GM21737 (cell line): ENCODE results near the gene GRK1.

ENCODE experiments used
- ATAC-seq: cut with Tn5 transposase; IDR thresholded peaks from one replicate; pipeline ENCODE4 v1.9.1; 2021; ENCODE audit warnings: mild to moderate bottlenecking, moderate library complexity; ENCODE audit not compliant: unreplicated experiment

GRK1 gene

GRCh38 chr13:113728571-113729054 lies 61.6 kb downstream of the GRK1 start:
- no peak for ATAC-seq

- ATAC-seq, result no peak
Observed at GRCh38 chr13:113729187-113730019, 62.4 kb downstream of the GRK1 start.

- ATAC-seq, result no peak
Observed at GRCh38 chr13:113730258-113730691, 63.3 kb downstream of the GRK1 start.

- no peak for ATAC-seq
Observed at GRCh38 chr13:113730831-113731191, 63.8 kb downstream of the GRK1 start.

- ATAC-seq, result no peak
Observed at GRCh38 chr13:113731192-113732175, 64.5 kb downstream of the GRK1 start.

GRCh38 chr13:113732176-113732960 lies 65.3 kb downstream of the GRK1 start:
- ATAC-seq, result no peak

- no peak for ATAC-seq
Observed at GRCh38 chr13:113732961-113733950, 66.2 kb downstream of the GRK1 start.

GRCh38 chr13:113734099-113734825 lies 67.2 kb downstream of the GRK1 start:
- ATAC-seq, result no peak

- no peak for ATAC-seq
Observed at GRCh38 chr13:113734826-113735125, 67.8 kb downstream of the GRK1 start.

GRCh38 chr13:113735194-113735593 lies 68.2 kb downstream of the GRK1 start:
- no peak for ATAC-seq

GRCh38 chr13:113735750-113736149 lies 68.7 kb downstream of the GRK1 start:
- ATAC-seq, result no peak

- ATAC-seq, result no peak
Observed at GRCh38 chr13:113736258-113736731, 69.3 kb downstream of the GRK1 start.

- ATAC-seq, result no peak
Observed at GRCh38 chr13:113737803-113738202, 70.8 kb downstream of the GRK1 start.

- ATAC-seq, result no peak
Observed at GRCh38 chr13:113739527-113740285, 72.7 kb downstream of the GRK1 start.

- no peak for ATAC-seq
Observed at GRCh38 chr13:113740286-113740556, 73.2 kb downstream of the GRK1 start.

- ATAC-seq, result no peak
Observed at GRCh38 chr13:113740661-113741060, 73.6 kb downstream of the GRK1 start.

- no peak for ATAC-seq
Observed at GRCh38 chr13:113741191-113741668, 74.2 kb downstream of the GRK1 start.

- ATAC-seq, result no peak
Observed at GRCh38 chr13:113742000-113742441, 75.0 kb downstream of the GRK1 start.
